GM23338 (cell line): Measurements from ENCODE around the gene NOTCH1. TPM values are rescaled to one million over a fixed set of nuclear protein-coding genes. Genes with fewer than 3 reads are reported as not detected.

Experiments
- ATAC-seq: fragments of 200-7000 bp; cut with Tn5 transposase; 3 replicates; pipeline ENCODE4 v1.9.1; 2020
- DNase-seq: peaks from one replicate; pipeline ENCODE4 v3.0.0-alpha.2; 2015; ENCODE audit warnings: low spot score
- H2AFZ ChIP-seq: fragments of 200-600 bp; sonication (generic); 2 replicates; pipeline ENCODE4 v1.8.0; 2016; ENCODE audit warnings: antibody characterized with exemption, mild to moderate bottlenecking, moderate library complexity
- H3F3A ChIP-seq: fragments of 200-600 bp; sonication (generic); replicated peaks from 2 replicates; pipeline ENCODE4 v1.8.0; 2017; ENCODE audit warnings: antibody characterized with exemption, mixed run types, low read depth
- H3K27ac ChIP-seq: fragments of 200-600 bp; sonication (generic); 2 replicates; pipeline ENCODE4 v1.6.1; 2016; ENCODE audit warnings: low read depth
- H3K27me3 ChIP-seq: fragments of 200-600 bp; sonication (generic); 2 replicates; pipeline ENCODE4 v1.8.0; 2016; ENCODE audit warnings: mild to moderate bottlenecking, mixed run types, moderate library complexity; ENCODE audit not compliant: insufficient read depth
- H3K36me3 ChIP-seq: fragments of 200-600 bp; sonication (generic); 2 replicates; pipeline ENCODE4 v1.8.0; 2016; ENCODE audit warnings: mild to moderate bottlenecking; ENCODE audit not compliant: insufficient read depth
- H3K4me1 ChIP-seq: fragments of 200-600 bp; sonication (generic); 2 replicates; pipeline ENCODE4 v1.8.0; 2016; ENCODE audit warnings: mild to moderate bottlenecking, moderate library complexity; ENCODE audit not compliant: insufficient read depth
- H3K4me2 ChIP-seq: fragments of 200-600 bp; sonication (generic); 2 replicates; pipeline ENCODE4 v1.7.1; 2017; ENCODE audit warnings: mixed run types
- H3K4me3 ChIP-seq: fragments of 200-600 bp; sonication (generic); 2 replicates; pipeline ENCODE4 v1.6.1; 2016; ENCODE audit warnings: mixed run types
- H3K79me2 ChIP-seq: fragments of 200-600 bp; sonication (generic); replicated peaks from 2 replicates; pipeline ENCODE4 v1.8.0; 2017; ENCODE audit warnings: mild to moderate bottlenecking; ENCODE audit not compliant: insufficient read depth
- H3K9me2 ChIP-seq: fragments of 200-600 bp; sonication (generic); 2 replicates; pipeline ENCODE4 v1.8.0; 2017; ENCODE audit not compliant: insufficient read depth
- H4K20me1 ChIP-seq: fragments of 200-600 bp; sonication (generic); replicated peaks from 2 replicates; pipeline ENCODE4 v1.8.0; 2017; ENCODE audit warnings: mild to moderate bottlenecking; ENCODE audit not compliant: insufficient read depth
- H3K27ac Mint-ChIP-seq: 2 replicates; pipeline ENCODE4 v1.8.0; 2020; ENCODE audit warnings: inconsistent platforms, mild to moderate bottlenecking, moderate library complexity, mixed read lengths
- H3K27me3 Mint-ChIP-seq: 3 replicates; pipeline ENCODE4 v1.8.0; 2022; ENCODE audit warnings: low read depth, mild to moderate bottlenecking, moderate library complexity, mixed read lengths, inconsistent platforms; ENCODE audit not compliant: insufficient read depth, poor library complexity
- H3K36me3 Mint-ChIP-seq: 3 replicates; pipeline ENCODE4 v1.8.0; 2021; ENCODE audit warnings: low read depth, mild to moderate bottlenecking, inconsistent platforms, moderate library complexity, mixed read lengths
- H3K4me1 Mint-ChIP-seq: 3 replicates; pipeline ENCODE4 v1.8.0; 2020; ENCODE audit warnings: mild to moderate bottlenecking, inconsistent platforms, mixed read lengths
- H3K4me3 Mint-ChIP-seq: 3 replicates; pipeline ENCODE4 v1.8.0; 2021; ENCODE audit warnings: moderate library complexity, mild to moderate bottlenecking, inconsistent platforms, mixed read lengths
- H3K9me3 Mint-ChIP-seq: 3 replicates; pipeline ENCODE4 v1.8.0; 2020; ENCODE audit warnings: moderate library complexity, mild to moderate bottlenecking, inconsistent platforms, mixed read lengths
- CREB1 ChIP-seq: fragments of 250-450 bp; sonication (Bioruptor Pico); IDR thresholded peaks from 2 replicates; pipeline ENCODE4 v1.5.0; 2020; ENCODE audit warnings: low read depth, mild to moderate bottlenecking, moderate library complexity
- CTCF ChIP-seq, 2 experiments: fragments of 200-600 bp in 1 of 2; sonication (generic) in 1 of 2; conservative IDR thresholded peaks; 2 replicates each; pipeline versions ENCODE4 v1.5.1 to v1.6.1; 2016 to 2017; ENCODE audit warnings: antibody characterized with exemption in 2 of 2, low read depth in 2 of 2, mild to moderate bottlenecking in 2 of 2, moderate library complexity in 1 of 2
- ETS1 ChIP-seq: IDR thresholded peaks from 2 replicates; pipeline ENCODE4 v1.6.1; 2016; ENCODE audit warnings: antibody characterized with exemption
- EZH2 ChIP-seq: fragments of 200-600 bp; sonication (generic); IDR thresholded peaks from one replicate; pipeline ENCODE4 v1.8.0; 2017; ENCODE audit warnings: antibody characterized with exemption, mild to moderate bottlenecking, low read depth; ENCODE audit not compliant: unreplicated experiment
- EZH2phosphoT487 ChIP-seq: fragments of 200-600 bp; sonication (generic); IDR thresholded peaks from one replicate; pipeline ENCODE4 v1.8.1; 2018; ENCODE audit warnings: antibody characterized with exemption; ENCODE audit not compliant: unreplicated experiment
- JUNB ChIP-seq: IDR thresholded peaks from one replicate; pipeline ENCODE4 v1.6.1; 2016; ENCODE audit warnings: antibody characterized with exemption; ENCODE audit not compliant: unreplicated experiment
- NANOG ChIP-seq: IDR thresholded peaks from 2 replicates; pipeline ENCODE4 v1.6.1; 2016; ENCODE audit warnings: antibody characterized with exemption, borderline replicate concordance
- POLR2AphosphoS5 ChIP-seq: IDR thresholded peaks from 2 replicates; pipeline ENCODE4 v1.6.1; 2016; ENCODE audit warnings: antibody characterized with exemption, low read depth
- STAT1 ChIP-seq: IDR thresholded peaks from one replicate; pipeline ENCODE4 v1.6.1; 2016; ENCODE audit warnings: antibody characterized with exemption; ENCODE audit not compliant: unreplicated experiment
- ZNF114 ChIP-seq: fragments of 250-450 bp; sonication (Bioruptor Pico); IDR thresholded peaks from 2 replicates; pipeline ENCODE4 v1.5.0; 2020; ENCODE audit warnings: mild to moderate bottlenecking, moderate library complexity
- ZNF331 ChIP-seq: fragments of 250-450 bp; sonication (Bioruptor Pico); IDR thresholded peaks from 2 replicates; pipeline ENCODE4 v1.5.0; 2020; ENCODE audit warnings: low read depth, mild to moderate bottlenecking, moderate library complexity
- polyA plus RNA-seq: library from polyadenylated mRNA; unstranded; fragments of >200 nt; fragmentation: Nextera tagmentation; extraction: Ambion mirVana; gene quantifications from 2 replicates; pipeline ENCODE4 v1.2.1, GENCODE V29; 2016
- total RNA-seq: library from RNA; depleted of rRNA; stranded (reverse); fragments of >200 nt; shearing (Covaris generic); gene quantifications from 2 replicates; pipeline ENCODE4 v1.2.3, GENCODE V29; 2014
- TF ChIP-seq, protein P1 (sequence below): IDR thresholded peaks from one replicate; pipeline ENCODE4 v1.6.1; 2018; ENCODE audit warnings: antibody characterized with exemption; ENCODE audit not compliant: unreplicated experiment

NOTCH1 gene
- total and polyA plus RNA-seq, 2 experiments from 2014 or later: 9.9 to 97.2 TPM

GRCh38 chr9:136564379-136564988, 18.6 kb upstream of the NOTCH1 start:
- no peak for DNase-seq
- H3K9me3 Mint-ChIP-seq: peaks cover 25% of the 10 kb centered on the region
- peak; percentile 17 for ATAC-seq

DNA sequence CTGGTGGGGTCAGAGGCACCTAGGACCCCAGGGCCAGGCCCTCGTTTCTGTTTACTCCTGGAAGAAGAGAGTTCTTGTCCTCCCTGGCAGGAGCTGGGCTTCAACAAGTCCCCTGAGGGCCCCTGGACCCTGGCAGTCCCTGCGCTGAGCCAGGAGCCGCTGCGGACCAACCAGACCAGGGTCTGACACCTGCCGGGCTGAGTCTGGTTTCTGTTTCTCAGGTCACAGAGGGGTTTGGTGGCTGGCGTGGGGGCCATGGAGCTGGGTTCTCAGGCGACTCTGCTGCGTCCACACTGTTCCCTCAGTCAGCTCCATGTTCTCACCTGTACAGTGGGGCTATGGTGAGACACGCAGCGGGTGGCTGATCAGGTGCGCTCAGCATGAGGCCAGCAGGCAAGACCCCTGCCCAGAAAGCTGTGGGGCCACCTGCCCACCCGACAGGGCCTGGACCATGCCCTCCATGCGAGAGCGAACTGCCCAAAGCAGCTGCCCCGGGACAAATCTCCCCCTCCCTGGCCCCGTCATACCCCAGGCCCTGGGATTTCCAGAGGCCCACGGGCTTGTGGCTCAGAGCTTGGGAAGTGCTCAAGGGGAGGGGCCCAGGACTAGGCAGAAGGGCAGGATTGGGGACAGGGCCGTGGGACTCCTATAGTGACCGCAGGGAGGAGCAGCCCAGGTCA, 17.9 kb upstream of the NOTCH1 start:
- Histone ChIP-seq H4K20me1 (no peaks in the 10 kb centered on the region), H3K4me1 (peaks cover 4% of the 10 kb centered on the region; the same call in 1 of the 2 replicates), H3K4me3 (no peak overlapping the region), H3K27me3 (peaks cover 5% of the 10 kb centered on the region; the same call in 1 of the 2 replicates), H3K9me2 (no peaks in the 10 kb centered on the region), H3K27ac (no peak overlapping the region), H3K4me2 (no peak overlapping the region), H2AFZ (no peak overlapping the region), H3K79me2 (no peaks in the 10 kb centered on the region), H3K36me3 (no peaks in the 10 kb centered on the region), H3F3A (no peaks in the 10 kb centered on the region; the same call in 1 of the 2 replicates)
- H3K4me3 Mint-ChIP-seq: no peak overlapping the region
- DNase-seq (no peak), ATAC-seq (no peak; the same call in 1 of the 3 replicates)
- peaks cover 32% of the 10 kb centered on the region for H3K9me3 Mint-ChIP-seq
- peaks cover 25% of the 10 kb centered on the region for H3K4me1 Mint-ChIP-seq
- H3K27ac Mint-ChIP-seq: no peak overlapping the region
- peaks cover 9% of the 10 kb centered on the region for H3K27me3 Mint-ChIP-seq
- H3K36me3 Mint-ChIP-seq: peaks cover 22% of the 10 kb centered on the region
- TF ChIP-seq JUNB: no peak
- TF ChIP-seq, protein P1, sequence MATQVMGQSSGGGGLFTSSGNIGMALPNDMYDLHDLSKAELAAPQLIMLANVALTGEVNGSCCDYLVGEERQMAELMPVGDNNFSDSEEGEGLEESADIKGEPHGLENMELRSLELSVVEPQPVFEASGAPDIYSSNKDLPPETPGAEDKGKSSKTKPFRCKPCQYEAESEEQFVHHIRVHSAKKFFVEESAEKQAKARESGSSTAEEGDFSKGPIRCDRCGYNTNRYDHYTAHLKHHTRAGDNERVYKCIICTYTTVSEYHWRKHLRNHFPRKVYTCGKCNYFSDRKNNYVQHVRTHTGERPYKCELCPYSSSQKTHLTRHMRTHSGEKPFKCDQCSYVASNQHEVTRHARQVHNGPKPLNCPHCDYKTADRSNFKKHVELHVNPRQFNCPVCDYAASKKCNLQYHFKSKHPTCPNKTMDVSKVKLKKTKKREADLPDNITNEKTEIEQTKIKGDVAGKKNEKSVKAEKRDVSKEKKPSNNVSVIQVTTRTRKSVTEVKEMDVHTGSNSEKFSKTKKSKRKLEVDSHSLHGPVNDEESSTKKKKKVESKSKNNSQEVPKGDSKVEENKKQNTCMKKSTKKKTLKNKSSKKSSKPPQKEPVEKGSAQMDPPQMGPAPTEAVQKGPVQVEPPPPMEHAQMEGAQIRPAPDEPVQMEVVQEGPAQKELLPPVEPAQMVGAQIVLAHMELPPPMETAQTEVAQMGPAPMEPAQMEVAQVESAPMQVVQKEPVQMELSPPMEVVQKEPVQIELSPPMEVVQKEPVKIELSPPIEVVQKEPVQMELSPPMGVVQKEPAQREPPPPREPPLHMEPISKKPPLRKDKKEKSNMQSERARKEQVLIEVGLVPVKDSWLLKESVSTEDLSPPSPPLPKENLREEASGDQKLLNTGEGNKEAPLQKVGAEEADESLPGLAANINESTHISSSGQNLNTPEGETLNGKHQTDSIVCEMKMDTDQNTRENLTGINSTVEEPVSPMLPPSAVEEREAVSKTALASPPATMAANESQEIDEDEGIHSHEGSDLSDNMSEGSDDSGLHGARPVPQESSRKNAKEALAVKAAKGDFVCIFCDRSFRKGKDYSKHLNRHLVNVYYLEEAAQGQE: no peak
- TF ChIP-seq EZH2: no peak
- TF ChIP-seq NANOG: no peak
- TF ChIP-seq POLR2AphosphoS5: no peak
- TF ChIP-seq ETS1: no peak
- no peak for TF ChIP-seq ZNF114 (CRISPR knock-in tag)
- TF ChIP-seq STAT1: no peak
- no peak for TF ChIP-seq ZNF331 (CRISPR knock-in tag)
- no peak for TF ChIP-seq EZH2phosphoT487
- no peak for TF ChIP-seq CREB1 (CRISPR knock-in tag)

More at GRCh38 chr9:136564379-136564988, 18.6 kb upstream of the NOTCH1 start:
- peaks cover 4% of the 10 kb centered on the region; the same call in 1 of the 2 replicates for H3K4me1 ChIP-seq
- Mint-ChIP-seq H3K4me1 (peaks cover 30% of the 10 kb centered on the region), H3K36me3 (peaks cover 15% of the 10 kb centered on the region), H3K27me3 (peaks cover 11% of the 10 kb centered on the region), H3K27ac (no peak overlapping the region), H3K4me3 (no peak overlapping the region)
- no peak for TF ChIP-seq EZH2
- TF ChIP-seq CTCF (conservative IDR thresholded peaks at IDR 0.05; ENCODE audit: low read depth in 2 of 2): peak in 1 of 2 experiments; percentile 39; a peak in 1 of 4 replicates
- H3K27me3 ChIP-seq: no peaks in the 10 kb centered on the region
- no peaks in the 10 kb centered on the region for H3K9me2 ChIP-seq
- peaks cover 5% of the 10 kb centered on the region; the same call in 1 of the 2 replicates for H3F3A ChIP-seq
- no peak overlapping the region for H3K27ac ChIP-seq
- H3K4me3 ChIP-seq: no peak overlapping the region
- H3K79me2 ChIP-seq: no peaks in the 10 kb centered on the region
- no peak overlapping the region for H3K4me2 ChIP-seq
- H4K20me1 ChIP-seq: no peaks in the 10 kb centered on the region
- no peaks in the 10 kb centered on the region for H3K36me3 ChIP-seq
- no peak overlapping the region for H2AFZ ChIP-seq
